Hepatocyte (in vitro differentiated cells): Measurements from ENCODE around the gene MYO18B.

Experiments
- EZH2phosphoT487 ChIP-seq: fragments of 200-600 bp; sonication (generic); IDR thresholded peaks from one replicate; pipeline ENCODE4 v1.6.1; 2018; ENCODE audit warnings: antibody characterized with exemption, mild to moderate bottlenecking, low read depth, moderate library complexity; ENCODE audit not compliant: unreplicated experiment, severe bottlenecking
- TF ChIP-seq, protein P1 (sequence below): fragments of 200-600 bp; sonication (generic); IDR thresholded peaks from 2 replicates; pipeline ENCODE4 v1.5.1; 2016; ENCODE audit warnings: antibody characterized with exemption, mild to moderate bottlenecking; ENCODE audit not compliant: poor library complexity

DNA sequence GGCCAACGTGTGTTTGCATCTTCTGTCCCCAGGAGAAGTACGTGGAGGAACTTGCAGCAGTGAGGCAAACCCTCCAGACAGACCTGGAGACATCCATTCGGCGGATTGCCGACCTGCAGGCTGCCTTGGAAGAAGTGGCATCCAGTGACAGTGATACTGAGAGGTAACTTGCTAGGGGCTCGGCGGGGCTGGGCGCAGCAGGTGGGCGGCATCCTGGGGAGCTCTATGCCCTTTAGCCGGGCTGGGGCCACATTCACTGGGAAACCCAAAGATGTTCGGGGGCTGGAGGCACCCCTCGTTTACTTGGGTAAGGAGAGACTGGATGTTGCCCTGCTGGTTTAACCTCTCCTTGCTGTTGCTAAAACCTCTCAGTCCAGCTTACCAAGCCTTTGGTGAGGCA lies 250.3 kb downstream of the MYO18B start:
- TF ChIP-seq, protein P1, sequence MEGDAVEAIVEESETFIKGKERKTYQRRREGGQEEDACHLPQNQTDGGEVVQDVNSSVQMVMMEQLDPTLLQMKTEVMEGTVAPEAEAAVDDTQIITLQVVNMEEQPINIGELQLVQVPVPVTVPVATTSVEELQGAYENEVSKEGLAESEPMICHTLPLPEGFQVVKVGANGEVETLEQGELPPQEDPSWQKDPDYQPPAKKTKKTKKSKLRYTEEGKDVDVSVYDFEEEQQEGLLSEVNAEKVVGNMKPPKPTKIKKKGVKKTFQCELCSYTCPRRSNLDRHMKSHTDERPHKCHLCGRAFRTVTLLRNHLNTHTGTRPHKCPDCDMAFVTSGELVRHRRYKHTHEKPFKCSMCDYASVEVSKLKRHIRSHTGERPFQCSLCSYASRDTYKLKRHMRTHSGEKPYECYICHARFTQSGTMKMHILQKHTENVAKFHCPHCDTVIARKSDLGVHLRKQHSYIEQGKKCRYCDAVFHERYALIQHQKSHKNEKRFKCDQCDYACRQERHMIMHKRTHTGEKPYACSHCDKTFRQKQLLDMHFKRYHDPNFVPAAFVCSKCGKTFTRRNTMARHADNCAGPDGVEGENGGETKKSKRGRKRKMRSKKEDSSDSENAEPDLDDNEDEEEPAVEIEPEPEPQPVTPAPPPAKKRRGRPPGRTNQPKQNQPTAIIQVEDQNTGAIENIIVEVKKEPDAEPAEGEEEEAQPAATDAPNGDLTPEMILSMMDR, result no peak
- TF ChIP-seq EZH2phosphoT487, result no peak
